PC-9 (cell line): ENCODE data around the gene DVL2. TPM values are rescaled to one million over a fixed set of nuclear protein-coding genes. Genes with fewer than 3 reads are reported as not detected.

Experiments
- BruUV-seq: library from RNA; stranded (reverse); fragments of 400-500 nt; replicated peaks from 2 replicates; lab custom pipeline; 2021; lab: Mats Ljungman, UMichigan
- CTCF ChIA-PET: fragments of 300-600 bp; sonication (Branson Sonifier 250); formaldehyde crosslinking; loops from one replicate; lab custom pipeline; 2022; ENCODE audit warnings: antibody characterized with exemption; lab: Charles Lee
- POLR2A ChIA-PET: fragments of 300-600 bp; sonication (Branson Sonifier 250); formaldehyde crosslinking; loops from one replicate; lab custom pipeline; 2022; ENCODE audit warnings: antibody characterized with exemption; ENCODE audit not compliant: unreplicated experiment; lab: Charles Lee
- DNase-seq, 2 experiments: peaks; one replicate each; pipeline versions ENCODE4 v3.0.0 to v3.0.0-alpha.2; 2015 to 2022; ENCODE audit warnings: mixed read lengths in 1 of 2
- H2AFZ ChIP-seq: fragments of 200-600 bp; sonication (generic); 2 replicates; pipeline ENCODE4 v1.8.1; 2017; ENCODE audit warnings: antibody characterized with exemption
- H3F3A ChIP-seq: fragments of 200-600 bp; sonication (generic); 2 replicates; pipeline ENCODE4 v1.8.1; 2017; ENCODE audit warnings: antibody characterized with exemption, mild to moderate bottlenecking, low read depth; ENCODE audit not compliant: insufficient read depth
- H3K27ac ChIP-seq: fragments of 200-600 bp; sonication (generic); 2 replicates; pipeline ENCODE4 v1.6.1; 2016; ENCODE audit warnings: mixed run types
- H3K27me3 ChIP-seq: fragments of 200-600 bp; sonication (generic); 2 replicates; pipeline ENCODE4 v1.6.1; 2016; ENCODE audit warnings: low read depth, mixed run types; ENCODE audit not compliant: insufficient read depth
- H3K36me3 ChIP-seq: fragments of 200-600 bp; sonication (generic); 2 replicates; pipeline ENCODE4 v1.6.1; 2016; ENCODE audit warnings: low read depth, mixed run types
- H3K4me1 ChIP-seq: fragments of 200-600 bp; sonication (generic); replicated peaks from 2 replicates; pipeline ENCODE4 v1.6.1; 2016; ENCODE audit warnings: mixed run types; ENCODE audit not compliant: insufficient read depth
- H3K4me2 ChIP-seq: fragments of 200-600 bp; sonication (generic); 2 replicates; pipeline ENCODE4 v1.6.1; 2017; ENCODE audit warnings: mixed run types
- H3K4me3 ChIP-seq: fragments of 200-600 bp; sonication (generic); 2 replicates; pipeline ENCODE4 v1.6.1; 2016; ENCODE audit warnings: mixed run types
- H3K79me2 ChIP-seq: fragments of 200-600 bp; sonication (generic); 2 replicates; pipeline ENCODE4 v1.6.1; 2017; ENCODE audit warnings: low read depth, mixed run types
- H3K9me2 ChIP-seq: fragments of 200-600 bp; sonication (generic); 2 replicates; pipeline ENCODE4 v1.8.1; 2017; ENCODE audit warnings: mild to moderate bottlenecking; ENCODE audit not compliant: insufficient read depth
- H3K9me3 ChIP-seq: fragments of 200-600 bp; sonication (generic); 2 replicates; pipeline ENCODE4 v1.8.1; 2016; ENCODE audit warnings: low read depth; ENCODE audit not compliant: insufficient read depth
- H4K20me1 ChIP-seq: fragments of 200-600 bp; sonication (generic); 2 replicates; pipeline ENCODE4 v1.8.1; 2017; ENCODE audit not compliant: insufficient read depth
- EZH2 ChIP-seq: fragments of 200-600 bp; sonication (generic); IDR thresholded peaks from 2 replicates; pipeline ENCODE4 v1.8.0; 2017; ENCODE audit warnings: antibody characterized with exemption, low read depth
- intact Hi-C: fragments of 100-400 bp; cut with micrococcal nuclease; formaldehyde crosslinking; loops from one replicate; pipeline ENCODE4 v1.10.0; 2022; ENCODE audit not compliant: unreplicated experiment
- total RNA-seq: library from RNA; stranded (reverse); gene quantifications from 2 replicates; pipeline ENCODE4 v1.2.3, GENCODE V29; 2021
- TF ChIP-seq, protein P1 (sequence below): fragments of 200-600 bp; sonication (generic); conservative IDR thresholded peaks from 2 replicates; pipeline ENCODE4 v1.6.1; 2017; ENCODE audit warnings: mixed run types, antibody characterized with exemption, mild to moderate bottlenecking, moderate library complexity

Gene DVL2
- total RNA-seq, 1 experiment from 2014 or later = 86.8 TPM

DNA sequence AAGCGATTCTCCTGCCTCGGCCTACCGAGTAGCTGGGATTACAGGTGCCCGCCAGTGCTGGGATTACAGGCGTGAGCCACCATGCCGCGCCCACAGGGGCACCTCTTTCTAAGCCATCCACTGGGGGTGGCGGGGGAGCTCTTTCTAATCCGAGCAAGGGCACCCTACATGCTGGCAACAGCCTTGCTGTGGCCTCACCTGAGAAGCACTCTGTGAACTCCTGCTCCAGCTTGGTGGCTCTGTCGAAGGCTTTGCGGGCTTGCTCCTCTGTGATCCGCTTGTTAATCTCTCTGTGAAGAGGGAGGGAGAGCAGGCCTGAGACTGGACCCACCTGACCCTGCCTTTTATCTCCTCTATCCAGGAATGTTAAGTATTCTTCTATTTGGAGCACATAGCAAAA, 43.2 kb downstream of the DVL2 start:
- TF ChIP-seq, protein P1, sequence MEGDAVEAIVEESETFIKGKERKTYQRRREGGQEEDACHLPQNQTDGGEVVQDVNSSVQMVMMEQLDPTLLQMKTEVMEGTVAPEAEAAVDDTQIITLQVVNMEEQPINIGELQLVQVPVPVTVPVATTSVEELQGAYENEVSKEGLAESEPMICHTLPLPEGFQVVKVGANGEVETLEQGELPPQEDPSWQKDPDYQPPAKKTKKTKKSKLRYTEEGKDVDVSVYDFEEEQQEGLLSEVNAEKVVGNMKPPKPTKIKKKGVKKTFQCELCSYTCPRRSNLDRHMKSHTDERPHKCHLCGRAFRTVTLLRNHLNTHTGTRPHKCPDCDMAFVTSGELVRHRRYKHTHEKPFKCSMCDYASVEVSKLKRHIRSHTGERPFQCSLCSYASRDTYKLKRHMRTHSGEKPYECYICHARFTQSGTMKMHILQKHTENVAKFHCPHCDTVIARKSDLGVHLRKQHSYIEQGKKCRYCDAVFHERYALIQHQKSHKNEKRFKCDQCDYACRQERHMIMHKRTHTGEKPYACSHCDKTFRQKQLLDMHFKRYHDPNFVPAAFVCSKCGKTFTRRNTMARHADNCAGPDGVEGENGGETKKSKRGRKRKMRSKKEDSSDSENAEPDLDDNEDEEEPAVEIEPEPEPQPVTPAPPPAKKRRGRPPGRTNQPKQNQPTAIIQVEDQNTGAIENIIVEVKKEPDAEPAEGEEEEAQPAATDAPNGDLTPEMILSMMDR = no peak
- no peak for TF ChIP-seq EZH2
- Histone ChIP-seq H3K4me1 (no peaks in the 10 kb centered on the region), H3K4me3 (no peak overlapping the region), H3K27me3 (no peaks in the 10 kb centered on the region), H2AFZ (no peak overlapping the region), H3K27ac (no peak overlapping the region), H4K20me1 (no peaks in the 10 kb centered on the region), H3K9me2 (no peaks in the 10 kb centered on the region), H3K4me2 (no peak overlapping the region), H3K79me2 (no peaks in the 10 kb centered on the region), H3K9me3 (no peaks in the 10 kb centered on the region), H3K36me3 (no peaks in the 10 kb centered on the region), H3F3A (no peaks in the 10 kb centered on the region)
- no TSS peak for BruUV-seq
- intact Hi-C loops = no loop called here
- ChIA-PET CTCF (no interaction called here), POLR2A (no interaction called here)
- no peak for DNase-seq

DNA sequence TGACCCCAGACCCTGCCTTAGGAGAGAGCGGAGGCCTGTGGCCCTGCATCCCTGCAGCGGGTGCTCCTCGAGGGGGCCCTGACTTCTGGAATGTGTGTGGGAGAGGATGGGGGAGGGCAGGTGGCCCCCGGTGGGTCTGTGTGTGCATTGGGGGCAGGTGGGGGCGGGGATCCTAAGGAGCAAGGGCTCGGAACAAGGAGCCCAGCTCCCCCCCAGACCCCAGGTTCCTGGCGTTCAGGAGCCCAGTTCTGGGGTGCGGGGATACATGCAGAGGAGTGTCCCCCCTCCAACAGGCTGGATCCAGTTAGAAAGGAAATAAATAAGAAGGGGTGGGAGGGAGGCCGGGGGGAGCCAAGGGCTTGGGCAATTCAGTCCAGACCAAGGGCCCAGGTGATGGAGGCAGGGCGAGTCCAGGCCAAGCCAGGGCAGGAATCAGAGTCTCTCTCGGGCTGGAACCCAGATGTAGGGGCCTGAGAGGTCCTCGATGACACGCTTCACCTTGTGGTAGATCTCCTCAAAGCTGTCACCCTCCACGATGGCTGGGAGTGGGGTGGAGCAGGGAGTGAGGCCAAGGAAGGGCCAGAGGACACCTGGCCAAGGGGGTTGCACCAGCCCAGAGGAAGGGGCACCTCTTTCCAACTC, 43.9 kb downstream of the DVL2 start:
- no TSS peak for BruUV-seq
- no peaks in the 10 kb centered on the region for H3K36me3 ChIP-seq
- no peak for DNase-seq

DNA sequence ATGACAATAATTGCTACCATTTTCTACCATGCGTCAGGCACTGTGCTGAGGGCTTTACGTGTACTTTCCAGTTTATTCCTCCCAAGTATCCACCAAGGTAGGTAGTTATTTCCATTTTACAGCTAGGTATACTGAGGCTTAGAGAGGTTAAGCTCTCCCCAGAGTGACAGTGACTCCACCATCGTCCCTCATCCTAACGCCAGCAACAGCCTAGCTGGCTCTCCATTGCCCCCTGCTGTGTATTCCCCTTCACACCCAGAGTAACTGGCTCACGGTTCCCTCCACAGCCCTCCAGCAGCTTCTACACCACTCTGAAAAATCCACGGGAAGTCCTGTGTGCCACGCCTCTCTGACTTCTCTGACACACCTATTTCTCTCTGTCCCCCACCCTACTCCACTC, 48.1 kb downstream of the DVL2 start:
- intact Hi-C loops = no loop called here
- H3K36me3 ChIP-seq = no peaks in the 10 kb centered on the region
- 0 out of 2 replicates have a peak, but pooled peaks cover 3% of the 10 kb centered on the region for H3K4me1 ChIP-seq
- H3K27me3 ChIP-seq = no peaks in the 10 kb centered on the region
- no peak overlapping the region for H3K27ac ChIP-seq
- no peak for DNase-seq
- no peak for TF ChIP-seq EZH2
- TF ChIP-seq, protein P1 = no peak
- no peaks in the 10 kb centered on the region for H3K9me3 ChIP-seq
- H3K9me2 ChIP-seq = no peaks in the 10 kb centered on the region
- peaks cover 7% of the 10 kb centered on the region; the same call in 1 of the 2 replicates for H3F3A ChIP-seq
- H2AFZ ChIP-seq = no peak overlapping the region
- CTCF ChIA-PET = no interaction called here
- H4K20me1 ChIP-seq = no peaks in the 10 kb centered on the region
- POLR2A ChIA-PET = no interaction called here
- H3K4me2 ChIP-seq = no peak overlapping the region
- H3K79me2 ChIP-seq = no peaks in the 10 kb centered on the region
- H3K4me3 ChIP-seq = no peak overlapping the region
- BruUV-seq = no TSS peak

More for the DNA sequence above, 43.9 kb downstream of the DVL2 start:
- H3K4me1 ChIP-seq = no peaks in the 10 kb centered on the region
- H3F3A ChIP-seq = no peaks in the 10 kb centered on the region
- H3K27me3 ChIP-seq = no peaks in the 10 kb centered on the region
- H3K4me3 ChIP-seq = no peak overlapping the region
- no peaks in the 10 kb centered on the region for H3K9me2 ChIP-seq
- no peaks in the 10 kb centered on the region for H3K79me2 ChIP-seq
- H3K27ac ChIP-seq = no peak overlapping the region
- no peak overlapping the region for H3K4me2 ChIP-seq
- CTCF ChIA-PET = no interaction called here
- TF ChIP-seq, protein P1 = no peak
- no peak for TF ChIP-seq EZH2
- intact Hi-C loops = no loop called here
- no peaks in the 10 kb centered on the region for H3K9me3 ChIP-seq
- no peak overlapping the region for H2AFZ ChIP-seq
- POLR2A ChIA-PET = no interaction called here
- H4K20me1 ChIP-seq = no peaks in the 10 kb centered on the region
